Epithelial cell of esophagus (primary cell): ENCODE measurements around the gene RBMX2.
"Not testable (repeated sequence)": the region's sequence is repeated elsewhere in the genome, so short reads cannot be mapped to it uniquely, and the experiment has no call there.

Experiments used
- DNase-seq: peaks from one replicate; pipeline ENCODE4 v3.0.0; 2010; ENCODE audit warnings: low read depth
- H3K4me3 ChIP-seq: 2 replicates; pipeline ENCODE4 v1.5.1; 2011; ENCODE audit warnings: mild to moderate bottlenecking, low read length, control low read depth
- TF ChIP-seq, protein P1 (sequence below): IDR thresholded peaks from 2 replicates; pipeline ENCODE4 v1.5.1; 2011; ENCODE audit warnings: low read depth, mild to moderate bottlenecking, low read length, control low read depth, inconsistent platforms; ENCODE audit not compliant: insufficient read depth; ENCODE audit errors: missing control alignments

RBMX2 gene

DNA sequence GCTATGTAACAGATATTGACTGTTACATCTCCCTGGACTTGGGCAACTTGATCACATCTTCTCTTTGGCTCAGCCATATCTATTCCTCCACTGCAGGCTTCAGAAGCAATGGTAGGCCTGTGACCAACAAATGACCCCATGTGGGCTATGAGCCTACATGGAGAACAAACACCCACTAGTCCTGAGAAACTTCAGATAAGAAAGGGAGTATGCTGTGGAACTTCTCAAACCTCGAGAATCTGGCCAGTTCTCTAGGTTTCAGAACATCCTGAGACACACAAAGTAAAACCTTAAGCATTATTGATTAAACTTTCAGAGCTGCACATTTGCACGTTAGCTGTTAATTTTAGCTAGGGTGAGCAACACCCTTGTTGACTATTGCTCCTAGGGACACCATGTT is 16.3 kb downstream of the RBMX2 start:
- no peak for DNase-seq
- H3K4me3 ChIP-seq, result no peak overlapping the region
- TF ChIP-seq, protein P1, sequence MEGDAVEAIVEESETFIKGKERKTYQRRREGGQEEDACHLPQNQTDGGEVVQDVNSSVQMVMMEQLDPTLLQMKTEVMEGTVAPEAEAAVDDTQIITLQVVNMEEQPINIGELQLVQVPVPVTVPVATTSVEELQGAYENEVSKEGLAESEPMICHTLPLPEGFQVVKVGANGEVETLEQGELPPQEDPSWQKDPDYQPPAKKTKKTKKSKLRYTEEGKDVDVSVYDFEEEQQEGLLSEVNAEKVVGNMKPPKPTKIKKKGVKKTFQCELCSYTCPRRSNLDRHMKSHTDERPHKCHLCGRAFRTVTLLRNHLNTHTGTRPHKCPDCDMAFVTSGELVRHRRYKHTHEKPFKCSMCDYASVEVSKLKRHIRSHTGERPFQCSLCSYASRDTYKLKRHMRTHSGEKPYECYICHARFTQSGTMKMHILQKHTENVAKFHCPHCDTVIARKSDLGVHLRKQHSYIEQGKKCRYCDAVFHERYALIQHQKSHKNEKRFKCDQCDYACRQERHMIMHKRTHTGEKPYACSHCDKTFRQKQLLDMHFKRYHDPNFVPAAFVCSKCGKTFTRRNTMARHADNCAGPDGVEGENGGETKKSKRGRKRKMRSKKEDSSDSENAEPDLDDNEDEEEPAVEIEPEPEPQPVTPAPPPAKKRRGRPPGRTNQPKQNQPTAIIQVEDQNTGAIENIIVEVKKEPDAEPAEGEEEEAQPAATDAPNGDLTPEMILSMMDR, result no peak

DNA sequence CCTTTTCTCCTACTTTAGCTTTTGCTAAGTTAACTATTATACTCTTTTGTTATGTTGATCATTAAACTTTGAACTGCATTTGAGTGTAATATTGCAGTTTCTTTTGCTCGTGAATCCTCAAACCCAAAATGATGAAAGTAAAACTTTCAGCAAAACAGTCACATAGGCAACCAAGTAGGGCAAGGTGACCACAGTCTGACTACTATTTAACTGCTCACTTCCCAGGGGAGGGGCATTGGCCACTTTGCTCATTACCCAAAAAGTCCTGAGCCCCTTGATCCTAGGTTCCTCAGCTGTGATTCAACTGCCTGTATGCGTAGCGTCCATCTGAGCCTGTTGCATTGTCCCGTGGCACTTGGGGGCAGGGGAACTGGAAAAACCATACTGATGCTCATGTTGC is 17.0 kb downstream of the RBMX2 start:
- H3K4me3 ChIP-seq, result no peak overlapping the region
- TF ChIP-seq, protein P1, result no peak
- DNase-seq, result no peak

DNA sequence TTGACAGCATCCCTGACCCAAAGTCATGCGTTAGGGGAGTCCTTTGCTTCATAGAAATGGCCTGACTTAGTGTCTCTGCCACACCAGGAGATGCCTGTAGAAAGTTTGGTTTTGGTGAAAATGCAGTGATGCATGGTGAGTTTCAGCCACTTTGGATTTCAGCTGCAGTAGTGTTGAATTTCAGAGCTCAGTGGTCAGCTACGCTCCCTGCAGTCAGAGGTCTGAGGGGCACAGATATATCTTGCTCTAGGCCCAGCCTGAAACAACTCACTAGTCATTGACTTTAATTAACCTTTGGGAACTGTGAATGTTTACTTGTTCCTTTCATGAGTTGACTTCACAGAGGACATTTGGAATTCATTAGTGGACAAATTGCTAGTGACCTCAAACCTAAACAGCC is 17.5 kb downstream of the RBMX2 start:
- no peak for DNase-seq
- TF ChIP-seq, protein P1, result no peak
- H3K4me3 ChIP-seq, result no peak overlapping the region

DNA sequence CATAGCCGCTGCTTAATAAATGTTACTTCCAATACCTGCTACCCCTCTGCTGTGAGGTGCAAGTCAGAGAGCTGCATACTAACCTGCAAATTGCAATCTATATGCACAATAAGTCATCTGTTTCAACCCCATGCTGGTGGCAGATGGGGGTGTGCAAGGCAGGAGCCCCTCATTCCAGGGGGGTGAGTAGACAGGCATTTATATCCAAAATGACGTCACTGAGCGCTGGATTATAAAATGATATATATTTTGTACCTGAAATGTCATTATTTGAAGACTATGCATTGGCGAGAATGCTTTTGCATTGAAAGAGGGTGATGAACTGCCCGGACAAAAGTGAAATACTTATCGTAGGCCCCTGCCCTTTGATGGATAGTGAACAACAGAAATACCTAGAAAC is 24.7 kb downstream of the RBMX2 start:
- no peak for DNase-seq
- no peak overlapping the region for H3K4me3 ChIP-seq
- TF ChIP-seq, protein P1, result no peak

DNA sequence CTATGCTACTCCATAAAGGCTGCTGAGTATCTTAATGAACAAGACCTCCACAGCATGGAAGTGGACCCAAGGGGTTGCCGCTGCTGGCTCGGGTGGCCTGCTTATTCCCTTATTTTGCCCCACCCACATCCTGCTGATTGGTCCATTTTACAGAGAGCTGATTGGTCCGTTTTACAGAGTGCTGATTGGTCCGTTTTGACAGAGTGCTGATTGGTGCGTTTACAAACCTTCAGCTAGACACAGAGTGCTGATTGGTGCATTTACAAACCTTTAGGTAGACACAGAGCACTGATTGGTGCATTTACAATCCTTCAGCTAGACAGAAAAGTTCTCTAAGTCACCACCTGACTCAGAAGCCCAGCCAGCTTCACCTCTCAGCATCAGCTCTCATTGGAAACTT is 27.4 kb downstream of the RBMX2 start:
- H3K4me3 ChIP-seq, DNase-seq: not testable (repeated sequence)

DNA sequence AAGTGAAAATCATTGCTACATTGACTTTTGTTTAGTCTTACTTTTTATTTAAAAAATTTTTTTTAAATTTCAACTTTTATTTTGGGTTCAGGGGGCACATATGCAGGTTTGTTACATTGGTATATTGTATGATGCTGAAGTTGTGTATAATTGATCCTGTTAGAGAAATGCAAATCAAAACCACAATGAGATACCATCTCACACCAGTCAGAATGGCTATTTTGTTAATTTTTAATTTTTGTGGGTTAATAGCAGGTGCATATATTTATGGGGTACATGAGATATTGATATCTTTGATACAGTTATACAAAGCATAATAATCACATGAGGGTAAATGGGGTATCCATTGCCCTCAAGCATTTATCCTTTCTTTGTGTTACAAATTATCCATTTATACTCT is 34.1 kb downstream of the RBMX2 start:
- no peak overlapping the region for H3K4me3 ChIP-seq
- TF ChIP-seq, protein P1, result no peak
- no peak for DNase-seq

DNA sequence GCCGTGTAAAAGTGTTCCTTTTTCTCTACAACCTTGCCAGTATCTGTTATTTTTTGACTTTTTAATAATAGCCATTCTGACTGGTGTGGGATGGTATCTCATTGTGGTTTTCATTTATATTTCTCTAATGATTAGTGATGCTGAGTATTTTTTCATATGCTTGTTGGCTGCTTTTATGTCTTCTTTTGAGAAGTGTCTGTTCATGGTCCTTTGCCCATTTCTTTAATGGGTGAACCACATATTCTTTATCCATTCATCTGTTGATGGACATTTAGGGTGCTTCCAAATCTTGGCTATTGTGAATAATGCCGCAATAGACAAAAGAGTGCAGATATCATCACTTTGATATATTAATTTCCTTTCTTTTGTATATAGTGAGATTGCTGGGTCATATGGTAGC is 36.2 kb downstream of the RBMX2 start:
- not testable (repeated sequence) for DNase-seq

DNA sequence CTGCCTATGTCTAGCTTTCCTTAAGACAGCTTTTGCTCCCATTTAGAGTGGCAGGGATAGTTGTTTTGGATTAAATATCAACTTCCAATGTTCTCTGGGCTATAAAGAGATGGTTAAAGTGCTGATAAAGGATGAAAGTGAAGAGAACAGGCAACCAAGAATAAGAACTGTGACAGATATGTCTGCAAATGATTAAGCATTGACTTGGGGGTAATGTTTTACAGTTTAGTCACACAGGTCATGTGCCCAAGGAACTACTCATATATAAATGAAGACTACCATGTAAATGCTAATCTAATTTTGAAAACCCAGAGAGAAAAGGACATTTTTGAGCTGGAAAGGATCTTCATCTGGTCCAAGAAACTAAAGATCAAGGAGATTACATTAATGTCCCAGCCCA is 42.1 kb downstream of the RBMX2 start:
- TF ChIP-seq, protein P1, result no peak
- DNase-seq, result no peak

More for the DNA sequence above, 36.2 kb downstream of the RBMX2 start:
- not testable (repeated sequence) for H3K4me3 ChIP-seq

More for the DNA sequence above, 42.1 kb downstream of the RBMX2 start:
- no peak overlapping the region for H3K4me3 ChIP-seq
